Measurements from ENCODE around the gene AKAP13.

The AKAP13 gene

GRCh38 chr15:85543741-85544155 is 163.3 kb downstream of the AKAP13 start:
- peak; percentile 32 to 67 for DNase-seq

- no peak for DNase-seq
Measured at GRCh38 chr15:85545185-85545584, 164.8 kb downstream of the AKAP13 start.

- no peak for DNase-seq
Measured at GRCh38 chr15:85545752-85546151, 165.3 kb downstream of the AKAP13 start.

GRCh38 chr15:85547386-85547785 is 167.0 kb downstream of the AKAP13 start:
- DNase-seq, result no peak

GRCh38 chr15:85550283-85550682 is 169.9 kb downstream of the AKAP13 start:
- DNase-seq, result no peak

- DNase-seq, result no peak
Measured at GRCh38 chr15:85551221-85551832, 170.9 kb downstream of the AKAP13 start.

GRCh38 chr15:85554852-85555521 is 174.6 kb downstream of the AKAP13 start:
- no peak for DNase-seq

- no peak for DNase-seq
Measured at GRCh38 chr15:85555875-85556617, 175.6 kb downstream of the AKAP13 start.

- DNase-seq, result no peak
Measured at GRCh38 chr15:85556618-85556895, 176.2 kb downstream of the AKAP13 start.

GRCh38 chr15:85557385-85557784 is 177.0 kb downstream of the AKAP13 start:
- no peak for DNase-seq

GRCh38 chr15:85558848-85559247 is 178.4 kb downstream of the AKAP13 start:
- DNase-seq, result no peak

GRCh38 chr15:85559530-85559929 is 179.1 kb downstream of the AKAP13 start:
- no peak for DNase-seq

GRCh38 chr15:85562824-85563223 is 182.4 kb downstream of the AKAP13 start:
- DNase-seq, result no peak

- DNase-seq, result no peak
Measured at GRCh38 chr15:85563328-85563727, 182.9 kb downstream of the AKAP13 start.

- no peak for DNase-seq
Measured at GRCh38 chr15:85563731-85564130, 183.3 kb downstream of the AKAP13 start.

GRCh38 chr15:85564686-85565085 is 184.3 kb downstream of the AKAP13 start:
- no peak for DNase-seq

GRCh38 chr15:85568261-85568808 is 187.9 kb downstream of the AKAP13 start:
- DNase-seq, result no peak

- DNase-seq, result no peak
Measured at GRCh38 chr15:85570336-85570735, 189.9 kb downstream of the AKAP13 start.

GRCh38 chr15:85571780-85572179 is 191.4 kb downstream of the AKAP13 start:
- no peak for DNase-seq

GRCh38 chr15:85576392-85576791 is 196.0 kb downstream of the AKAP13 start:
- no peak for DNase-seq

- DNase-seq, result no peak
Measured at GRCh38 chr15:85578941-85579701, 198.7 kb downstream of the AKAP13 start.

- DNase-seq, result peak; percentile 26 to 57
Measured at GRCh38 chr15:85579957-85580694, 199.7 kb downstream of the AKAP13 start.

All from CD4-positive, alpha-beta T cell treated with Interleukin-4 for 1 hour (primary cell).